GM18526 (cell line): ENCODE measurements around the gene PAFAH1B2.

Source experiments
- POLR2A ChIP-seq: IDR thresholded peaks from 3 replicates; pipeline ENCODE4 v1.6.1; 2011; ENCODE audit not compliant: insufficient read length; ENCODE audit errors: extremely low read depth

The PAFAH1B2 gene

GRCh38 chr11:117143871-117144476 is at the start of gene PAFAH1B2:
TSS of gene PAFAH1B2 (plus strand) at chr11:117144287. CDS start at chr11:117152448, 8,161 bp downstream.
- peak; percentile 85 for TF ChIP-seq POLR2A

- TF ChIP-seq POLR2A: no peak
Observed at GRCh38 chr11:117094776-117095175, 49.3 kb upstream of the PAFAH1B2 start.

- no peak for TF ChIP-seq POLR2A
Observed at GRCh38 chr11:117095284-117096161, 48.6 kb upstream of the PAFAH1B2 start.

- TF ChIP-seq POLR2A: no peak
Observed at GRCh38 chr11:117096201-117096991, 47.7 kb upstream of the PAFAH1B2 start.

- no peak for TF ChIP-seq POLR2A
Observed at GRCh38 chr11:117097014-117097388, 47.1 kb upstream of the PAFAH1B2 start.

GRCh38 chr11:117097389-117098268 is 46.5 kb upstream of the PAFAH1B2 start:
- TF ChIP-seq POLR2A: no peak

GRCh38 chr11:117098269-117099232 is 45.5 kb upstream of the PAFAH1B2 start, which contains the start of gene SIK3:
TSS of gene SIK3 (minus strand) at chr11:117098428. CDS start at chr11:117098415, 13 bp downstream.
- peak; percentile 46 for TF ChIP-seq POLR2A

- no peak for TF ChIP-seq POLR2A
Observed at GRCh38 chr11:117099696-117100095, 44.4 kb upstream of the PAFAH1B2 start.

- TF ChIP-seq POLR2A: no peak
Observed at GRCh38 chr11:117100556-117100955, 43.5 kb upstream of the PAFAH1B2 start.

GRCh38 chr11:117107701-117108590 is 36.1 kb upstream of the PAFAH1B2 start:
- no peak for TF ChIP-seq POLR2A

GRCh38 chr11:117110294-117110950 is 33.7 kb upstream of the PAFAH1B2 start:
- TF ChIP-seq POLR2A: no peak

- TF ChIP-seq POLR2A: no peak
Observed at GRCh38 chr11:117117681-117118080, 26.4 kb upstream of the PAFAH1B2 start.

GRCh38 chr11:117121176-117121575 is 22.9 kb upstream of the PAFAH1B2 start:
- TF ChIP-seq POLR2A: no peak
